K562 (cell line): ENCODE measurements around the gene AZU1. TPM values are rescaled to one million over a fixed set of nuclear protein-coding genes. Genes with fewer than 3 reads are reported as not detected.

Source experiments
- ATF7 ChIP-seq: fragments of 450-650 bp; IDR thresholded peaks from 2 replicates; pipeline ENCODE4 v1.7.1; 2014; ENCODE audit warnings: mild to moderate bottlenecking, moderate library complexity
- CEBPB ChIP-seq: fragments of 450-650 bp; IDR thresholded peaks from 2 replicates; pipeline ENCODE4 v1.6.1; 2016; ENCODE audit warnings: missing genetic modification characterization, missing compliant biosample characterization
- KAT8 ChIP-seq: fragments of 450-650 bp; IDR thresholded peaks from 2 replicates; pipeline ENCODE4 v1.6.1; 2016; ENCODE audit warnings: low read depth, mild to moderate bottlenecking
- MAFK ChIP-seq: IDR thresholded peaks from 2 replicates; pipeline ENCODE4 v1.6.1; 2011; ENCODE audit warnings: low read length, improper control_type of control experiment
- PML ChIP-seq: IDR thresholded peaks from 2 replicates; pipeline ENCODE4 v1.6.1; 2012; ENCODE audit warnings: low read length, inconsistent platforms
- RBFOX2 ChIP-seq: fragments of 200-400 bp; formaldehyde crosslinking; IDR thresholded peaks from 2 replicates; pipeline ENCODE4 v1.6.1; 2017; ENCODE audit warnings: low read depth, mild to moderate bottlenecking, low read length, moderate library complexity
- RBM22 ChIP-seq: fragments of 200-400 bp; formaldehyde crosslinking; IDR thresholded peaks from 2 replicates; pipeline ENCODE4 v1.6.1; 2018; ENCODE audit warnings: low read length, low read depth; ENCODE audit not compliant: poor library complexity, severe bottlenecking
- polyA plus RNA-seq, 8 experiments: library from polyadenylated mRNA; depleted of rRNA in 4 of 8; stranded (reverse) in 5 of 8; unstranded in 3 of 8; fragments of >200 nt; fragmentation: Nextera tagmentation in 2 of 8; fragmentation: Illumina TruSeq in 1 of 8; extraction: Ambion mirVana in 2 of 8; extraction: Trizol in 1 of 8; gene quantifications; 2 replicates each; pipeline versions ENCODE4 v1.2.1 to v1.2.3, GENCODE V29; 2011 to 2014; ENCODE audit warnings: inconsistent platforms in 1 of 8, missing spikeins in 1 of 8
- total RNA-seq, 7 experiments: library from RNA; depleted of rRNA in 6 of 7; stranded (reverse); fragments of >200 nt in 6 of 7; fragmentation: Illumina TruSeq in 2 of 7; extraction: Trizol in 2 of 7; gene quantifications; 2 replicates each; pipeline versions ENCODE4 v1.2.1 to v1.2.3, GENCODE V29; 2011 to 2021; ENCODE audit warnings: low replicate concordance in 1 of 7
- TF ChIP-seq, protein P1 (sequence below): fragments of 250-450 bp; sonication (Bioruptor Pico); IDR thresholded peaks from 2 replicates; pipeline ENCODE4 v1.5.0; 2021
- TF ChIP-seq, protein P2 (sequence below): fragments of 250-450 bp; sonication (Bioruptor Pico); IDR thresholded peaks from 2 replicates; pipeline ENCODE4 v1.4.0; 2020

The AZU1 gene
- total and polyA plus RNA-seq, 9 of the 15 experiments (the other 6 are each of a cell fraction or from before 2014, with no cell fraction given) = 0.29 to 1.9 (median 0.59) TPM; not detected in 3

DNA sequence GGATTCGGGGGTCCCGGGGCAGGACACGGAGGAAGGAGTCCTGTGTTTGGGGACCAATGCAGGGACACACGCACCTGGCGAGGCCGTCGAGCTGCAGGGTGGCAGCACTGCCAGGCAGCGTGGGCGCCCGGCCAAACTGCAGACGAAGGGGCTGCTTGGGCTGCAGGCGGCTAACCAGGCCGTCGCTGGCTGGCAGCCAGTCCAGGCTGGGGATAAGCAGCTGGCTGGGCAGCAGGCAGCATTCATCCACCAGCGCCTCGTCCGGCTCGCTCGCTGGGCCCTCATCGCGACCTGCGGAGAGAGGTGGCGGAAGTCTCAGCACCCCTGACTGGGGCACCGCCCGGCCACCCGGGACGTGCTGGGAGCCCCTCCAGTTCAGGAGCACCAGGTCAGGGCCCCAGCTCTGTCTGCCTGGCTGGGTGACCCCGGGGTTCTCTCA, 43.3 kb downstream of the AZU1 start (continued):
- TF ChIP-seq CEBPB = no peak
- TF ChIP-seq, protein P1, sequence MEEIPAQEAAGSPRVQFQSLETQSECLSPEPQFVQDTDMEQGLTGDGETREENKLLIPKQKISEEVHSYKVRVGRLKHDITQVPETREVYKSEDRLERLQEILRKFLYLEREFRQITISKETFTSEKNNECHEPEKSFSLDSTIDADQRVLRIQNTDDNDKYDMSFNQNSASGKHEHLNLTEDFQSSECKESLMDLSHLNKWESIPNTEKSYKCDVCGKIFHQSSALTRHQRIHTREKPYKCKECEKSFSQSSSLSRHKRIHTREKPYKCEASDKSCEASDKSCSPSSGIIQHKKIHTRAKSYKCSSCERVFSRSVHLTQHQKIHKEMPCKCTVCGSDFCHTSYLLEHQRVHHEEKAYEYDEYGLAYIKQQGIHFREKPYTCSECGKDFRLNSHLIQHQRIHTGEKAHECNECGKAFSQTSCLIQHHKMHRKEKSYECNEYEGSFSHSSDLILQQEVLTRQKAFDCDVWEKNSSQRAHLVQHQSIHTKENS (CRISPR knock-in tag) = no peak
- TF ChIP-seq ATF7 = no peak
- peak; percentile 60 for TF ChIP-seq RBM22
- no peak for TF ChIP-seq MAFK
- TF ChIP-seq, protein P2, sequence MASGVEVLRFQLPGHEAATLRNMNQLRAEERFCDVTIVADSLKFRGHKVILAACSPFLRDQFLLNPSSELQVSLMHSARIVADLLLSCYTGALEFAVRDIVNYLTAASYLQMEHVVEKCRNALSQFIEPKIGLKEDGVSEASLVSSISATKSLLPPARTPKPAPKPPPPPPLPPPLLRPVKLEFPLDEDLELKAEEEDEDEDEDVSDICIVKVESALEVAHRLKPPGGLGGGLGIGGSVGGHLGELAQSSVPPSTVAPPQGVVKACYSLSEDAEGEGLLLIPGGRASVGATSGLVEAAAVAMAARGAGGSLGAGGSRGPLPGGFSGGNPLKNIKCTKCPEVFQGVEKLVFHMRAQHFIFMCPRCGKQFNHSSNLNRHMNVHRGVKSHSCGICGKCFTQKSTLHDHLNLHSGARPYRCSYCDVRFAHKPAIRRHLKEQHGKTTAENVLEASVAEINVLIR (CRISPR knock-in tag) = no peak
- TF ChIP-seq RBFOX2 = peak; percentile 36; the same call in 1 of the 2 replicates
- no peak for TF ChIP-seq KAT8
- no peak for TF ChIP-seq PML
